NCI-H146 treated with DMSO at 0.1 percent for 48 hours (cell line): ENCODE data around the gene PTGES3.
"Not testable (repeated sequence)": the region's sequence is repeated elsewhere in the genome, so short reads cannot be mapped to it uniquely, and the experiment has no call there.

Source experiments
- DNase-seq: peaks from one replicate; lab custom pipeline; 2025; ENCODE audit not compliant: unreplicated experiment; lab: John Stamatoyannopoulos, UW

Gene PTGES3

GRCh38 chr12:56657416-56658379 lies 30.4 kb downstream of the PTGES3 start:
- no peak for DNase-seq

- DNase-seq, result not testable (repeated sequence)
Observed at GRCh38 chr12:56653781-56654180, 34.3 kb downstream of the PTGES3 start.

- DNase-seq, result not testable (repeated sequence)
Observed at GRCh38 chr12:56648023-56648422, 40.1 kb downstream of the PTGES3 start.

GRCh38 chr12:56645717-56646446 lies 42.2 kb downstream of the PTGES3 start, which contains the start of gene ATP5F1B:
TSS of gene ATP5F1B (minus strand) at chr12:56645984. CDS start at chr12:56645963, 21 bp downstream.
- peak; percentile 100 for DNase-seq

GRCh38 chr12:56645201-56645716 lies 42.8 kb downstream of the PTGES3 start:
- peak; percentile 42 for DNase-seq

- no peak for DNase-seq
Observed at GRCh38 chr12:56644654-56645053, 43.4 kb downstream of the PTGES3 start.

GRCh38 chr12:56641219-56641618 lies 46.9 kb downstream of the PTGES3 start:
- no peak for DNase-seq

- DNase-seq, result no peak
Observed at GRCh38 chr12:56637621-56638020, 50.5 kb downstream of the PTGES3 start.

GRCh38 chr12:56636675-56637540 lies 51.2 kb downstream of the PTGES3 start:
- peak; percentile 99 for DNase-seq

GRCh38 chr12:56635806-56636674 lies 52.0 kb downstream of the PTGES3 start:
- DNase-seq, result peak; percentile 71

- peak; percentile 61 for DNase-seq
Observed at GRCh38 chr12:56634837-56635791, 53.0 kb downstream of the PTGES3 start.

GRCh38 chr12:56634242-56634836 lies 53.7 kb downstream of the PTGES3 start:
- peak; percentile 75 for DNase-seq

GRCh38 chr12:56633468-56634241 lies 54.4 kb downstream of the PTGES3 start:
- DNase-seq, result no peak

- DNase-seq, result no peak
Observed at GRCh38 chr12:56632701-56633467, 55.2 kb downstream of the PTGES3 start.

- DNase-seq, result peak; percentile 43
Observed at GRCh38 chr12:56631790-56632700, 56.0 kb downstream of the PTGES3 start.
